Occipital lobe (tissue), 2 donors: Measurements from ENCODE around the gene SPATA16. TPM values are rescaled to one million over a fixed set of nuclear protein-coding genes. Genes with fewer than 3 reads are reported as not detected.
"Not testable (repeated sequence)": the region's sequence is repeated elsewhere in the genome, so short reads cannot be mapped to it uniquely, and the experiment has no call there.

Experiments used
- DNase-seq: peaks from one replicate; lab custom pipeline; 2025; lab: John Stamatoyannopoulos, UW
- total RNA-seq: library from RNA; depleted of rRNA; stranded (reverse); fragments of >200 nt; gene quantifications from one replicate; pipeline ENCODE4 v1.2.3, GENCODE V29; 2014

The SPATA16 gene
- total RNA-seq, 1 donor from 2014 or later = not detected

GRCh38 chr3:172882563-172882962 is 258.5 kb downstream of the SPATA16 start:
- no peak for DNase-seq

GRCh38 chr3:172879381-172879780 is 261.7 kb downstream of the SPATA16 start:
- DNase-seq = not testable (repeated sequence)

DNA sequence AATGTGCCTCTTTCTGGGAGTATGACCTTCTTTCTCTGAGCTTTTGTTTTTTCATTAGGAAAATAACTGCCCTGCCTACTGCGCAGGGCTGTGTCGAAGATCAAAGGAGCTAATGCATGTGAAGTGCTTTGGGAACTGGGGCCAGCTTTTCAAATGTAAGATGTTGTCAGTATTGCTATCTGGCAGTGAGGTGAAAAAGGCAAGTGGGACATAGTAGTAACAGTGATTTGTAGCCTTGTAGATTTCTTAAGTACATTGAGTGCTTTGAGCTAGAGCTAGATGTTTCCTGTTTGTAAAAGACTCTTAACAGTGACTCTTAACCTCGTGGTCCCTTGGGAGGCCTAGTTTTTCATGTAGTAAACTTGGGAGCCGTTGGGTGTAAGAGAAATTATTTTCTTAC is 264.0 kb downstream of the SPATA16 start:
- no peak for DNase-seq

DNA sequence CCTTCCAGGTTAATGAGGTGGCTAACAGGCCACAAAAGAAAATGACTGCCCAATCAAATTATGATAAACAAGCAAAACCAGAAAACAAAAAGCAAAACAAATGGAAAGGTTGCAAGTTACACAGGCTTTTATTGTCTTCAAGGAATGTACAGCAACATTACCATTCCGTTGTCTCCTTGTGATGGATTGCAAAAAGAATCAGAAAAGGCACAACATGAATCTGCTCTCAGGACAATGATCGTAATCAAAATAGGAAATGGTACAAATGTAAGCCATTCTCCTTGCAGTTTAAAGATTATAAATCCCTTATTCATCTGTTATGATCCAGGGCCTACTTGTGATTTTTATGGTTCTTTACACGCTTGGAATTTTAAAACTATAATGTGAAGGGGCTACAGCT is 264.7 kb downstream of the SPATA16 start:
- DNase-seq = no peak

- DNase-seq = no peak
Observed at GRCh38 chr3:172875039-172875438, 266.0 kb downstream of the SPATA16 start.

DNA sequence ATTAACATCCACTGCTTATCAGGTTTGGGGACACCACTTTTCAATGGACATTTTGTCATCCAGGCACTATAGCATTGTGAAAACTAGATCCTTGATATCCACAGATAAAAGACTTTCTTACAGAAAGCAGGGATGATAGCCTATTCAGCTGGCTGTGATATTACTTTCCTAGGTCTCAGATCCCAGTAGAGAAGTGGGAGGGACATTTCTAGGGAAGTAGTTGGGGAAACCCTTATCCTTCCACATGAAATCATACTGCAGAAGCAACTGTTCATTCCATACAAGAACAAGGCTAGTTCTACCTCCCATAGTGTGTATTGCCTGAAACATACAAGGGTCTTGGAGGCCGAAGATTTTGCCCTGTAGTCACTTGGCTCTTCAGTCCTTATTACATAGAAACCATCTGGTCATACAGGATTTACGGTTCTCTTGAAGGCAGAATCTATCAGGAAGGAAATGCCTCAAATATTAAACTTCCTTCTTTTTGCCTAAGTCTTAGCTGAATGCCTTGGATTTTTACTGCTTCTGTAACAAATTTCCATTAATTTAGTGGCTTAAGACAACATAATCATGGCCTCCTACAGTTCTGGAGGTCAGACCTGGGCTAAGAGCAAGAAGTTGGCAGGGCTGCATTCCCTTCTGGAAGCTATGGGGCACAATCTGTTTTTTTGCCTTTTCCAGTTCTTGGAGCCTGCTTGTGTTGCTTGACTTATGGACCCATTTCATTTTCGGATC is 271.1 kb downstream of the SPATA16 start:
- DNase-seq = no peak

DNA sequence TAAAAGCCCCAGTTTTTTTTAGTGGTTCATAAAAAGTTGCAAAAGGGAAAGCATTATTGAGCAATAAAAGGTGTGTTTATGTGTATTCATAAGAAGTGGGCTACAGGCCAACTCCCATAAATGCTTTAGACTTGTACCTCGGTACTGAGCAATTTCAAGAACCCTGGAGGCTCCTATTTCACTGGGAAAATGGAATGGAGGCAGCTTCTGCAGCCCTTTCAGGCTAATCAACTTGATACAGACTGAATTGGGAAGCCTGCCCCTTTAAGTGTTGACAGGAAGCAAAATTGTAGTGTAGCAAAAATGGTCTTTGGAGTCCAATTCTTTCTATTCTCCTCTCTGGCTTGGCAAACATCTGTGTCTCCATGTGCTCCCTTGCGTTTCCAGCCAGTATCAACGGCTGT is 271.7 kb downstream of the SPATA16 start:
- DNase-seq = no peak

DNA sequence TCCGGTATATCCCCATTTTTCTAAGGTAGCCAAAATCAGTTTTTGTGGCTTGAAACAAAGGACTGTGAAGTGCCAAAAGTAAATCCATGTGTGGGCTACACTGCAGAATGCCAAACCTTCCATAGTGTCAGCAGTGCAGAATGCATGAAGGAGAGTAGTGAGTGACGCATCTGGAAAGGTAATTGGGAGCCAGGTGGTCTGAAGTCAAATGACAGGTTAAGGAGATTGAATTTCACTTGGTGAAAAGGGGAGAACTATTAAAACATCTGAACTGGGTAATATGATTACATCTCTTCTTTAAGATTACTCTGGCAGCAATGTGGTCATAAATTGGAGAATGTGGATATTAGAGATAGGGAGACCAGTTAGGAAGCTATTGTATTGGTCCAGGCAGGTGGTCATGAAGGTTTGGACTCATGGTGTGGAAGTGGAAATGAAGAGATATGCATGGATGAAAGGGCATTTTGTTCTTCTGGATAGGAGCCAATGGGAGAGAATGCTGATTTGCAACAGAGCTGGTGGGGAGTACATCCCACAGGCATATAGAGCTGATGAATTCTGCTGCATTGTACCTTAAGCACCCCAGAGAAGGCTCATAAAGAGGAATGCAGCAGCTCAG is 272.3 kb downstream of the SPATA16 start:
- DNase-seq = no peak

DNA sequence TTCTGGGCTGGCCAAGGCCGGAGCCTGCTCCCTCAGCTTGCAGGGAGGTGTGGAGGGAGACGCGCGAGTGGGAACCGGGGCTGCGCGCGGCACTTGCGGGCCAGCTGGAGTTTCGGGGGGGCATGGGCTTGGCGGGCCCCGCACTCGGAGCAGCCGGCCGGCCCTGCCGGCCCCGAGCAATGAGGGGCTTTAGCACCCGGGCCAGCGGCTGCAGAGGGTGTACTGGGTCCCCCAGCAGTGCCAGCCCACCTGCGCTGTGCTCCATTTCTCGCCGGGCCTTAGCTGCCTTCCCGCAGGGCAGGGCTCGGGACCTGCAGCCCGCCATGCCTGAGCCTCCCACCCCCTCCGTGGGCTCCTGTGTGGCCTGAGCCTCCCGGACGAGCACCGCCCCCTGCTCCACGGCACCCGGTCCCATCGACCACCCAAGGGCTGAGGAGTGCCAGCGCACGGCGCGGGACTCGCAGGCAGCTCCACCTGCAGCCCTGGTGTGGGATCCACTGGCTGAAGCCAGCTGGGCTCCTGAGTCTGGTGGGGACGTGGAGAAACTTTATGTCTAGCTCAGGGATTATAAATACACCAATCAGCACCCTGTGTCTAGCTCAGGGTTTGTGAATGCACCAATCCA is 274.2 kb downstream of the SPATA16 start:
- not testable (repeated sequence) for DNase-seq

- no peak for DNase-seq
Observed at GRCh38 chr3:172859041-172859440, 282.0 kb downstream of the SPATA16 start.

GRCh38 chr3:172856795-172857742 is 284.0 kb downstream of the SPATA16 start:
- no peak for DNase-seq

DNA sequence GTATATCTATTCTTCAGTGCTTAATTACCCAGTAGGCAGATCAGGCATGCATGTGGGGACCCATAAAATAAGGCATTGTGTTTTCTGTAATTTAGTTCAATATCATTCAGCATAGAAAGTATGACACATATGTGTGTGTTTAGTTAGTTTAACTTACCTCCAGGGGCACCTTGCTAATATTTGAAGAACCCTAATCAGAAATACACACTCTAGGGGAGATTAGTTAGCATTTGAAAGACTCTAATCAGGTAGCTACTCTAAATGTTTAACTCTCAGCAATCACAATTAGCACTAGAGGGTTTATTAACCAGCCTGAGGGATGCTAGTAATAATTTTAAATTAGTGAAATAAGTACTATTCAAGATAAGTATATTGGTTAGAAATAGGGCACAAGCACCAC is 286.0 kb downstream of the SPATA16 start:
- no peak for DNase-seq

GRCh38 chr3:172853921-172854666 is 286.9 kb downstream of the SPATA16 start:
- DNase-seq = no peak

DNA sequence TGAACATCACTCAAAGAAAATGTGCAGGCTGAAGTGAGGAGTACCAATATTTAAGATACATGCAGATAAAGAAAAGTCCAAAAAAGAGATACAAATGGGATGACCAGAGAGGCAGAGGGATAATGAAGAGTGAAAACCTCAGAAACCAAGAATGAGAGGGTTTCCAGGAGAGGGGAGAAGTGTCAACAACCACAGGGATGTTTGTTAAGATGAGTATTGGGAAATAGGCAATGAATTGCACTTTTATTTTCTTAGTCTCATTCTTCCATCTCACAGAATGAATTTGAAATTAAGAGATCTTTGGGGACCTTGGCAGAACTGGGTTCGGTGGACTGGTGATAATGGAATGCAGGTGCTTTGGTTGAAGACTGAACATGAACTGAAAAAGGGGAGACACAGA is 288.0 kb downstream of the SPATA16 start:
- DNase-seq = no peak

DNA sequence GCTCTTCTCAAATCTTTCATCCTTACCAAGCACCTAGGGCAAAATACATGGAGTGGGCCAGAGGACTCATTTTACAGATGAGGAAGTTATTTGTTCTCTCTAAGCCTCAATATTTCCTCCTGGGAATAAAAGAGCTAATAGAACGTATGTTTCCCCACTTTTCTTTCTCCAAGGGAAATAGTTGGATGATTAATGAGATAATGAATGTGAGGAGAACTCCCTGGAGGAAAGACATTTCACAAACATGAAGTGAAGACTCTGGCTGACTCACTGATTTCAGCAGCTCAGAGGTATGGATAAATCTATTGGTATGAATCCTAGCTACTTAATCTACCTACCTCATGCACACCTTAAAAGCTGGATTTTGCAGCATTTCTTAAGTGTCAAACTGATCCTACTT is 292.1 kb downstream of the SPATA16 start:
- no peak for DNase-seq

- no peak for DNase-seq
Observed at GRCh38 chr3:172847292-172847691, 293.7 kb downstream of the SPATA16 start.

DNA sequence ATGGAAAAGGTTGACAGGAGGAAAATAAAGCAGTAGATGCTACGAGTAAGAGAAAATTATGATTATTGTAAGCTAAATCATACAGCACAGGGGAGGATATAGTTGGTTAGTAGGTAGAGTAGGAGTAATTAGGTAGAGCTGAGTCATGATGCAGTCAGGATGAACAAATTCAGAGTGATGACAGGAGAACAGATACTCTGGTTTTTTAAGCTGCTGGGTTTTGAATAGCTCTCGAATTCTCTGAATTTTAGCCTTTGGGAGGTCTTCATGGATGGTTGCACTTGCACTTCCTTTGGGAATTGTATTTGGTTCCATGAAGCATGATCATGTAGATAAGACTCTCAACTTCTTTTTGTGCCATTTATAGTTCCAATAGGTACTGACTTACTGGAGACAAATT is 294.3 kb downstream of the SPATA16 start:
- no peak for DNase-seq

DNA sequence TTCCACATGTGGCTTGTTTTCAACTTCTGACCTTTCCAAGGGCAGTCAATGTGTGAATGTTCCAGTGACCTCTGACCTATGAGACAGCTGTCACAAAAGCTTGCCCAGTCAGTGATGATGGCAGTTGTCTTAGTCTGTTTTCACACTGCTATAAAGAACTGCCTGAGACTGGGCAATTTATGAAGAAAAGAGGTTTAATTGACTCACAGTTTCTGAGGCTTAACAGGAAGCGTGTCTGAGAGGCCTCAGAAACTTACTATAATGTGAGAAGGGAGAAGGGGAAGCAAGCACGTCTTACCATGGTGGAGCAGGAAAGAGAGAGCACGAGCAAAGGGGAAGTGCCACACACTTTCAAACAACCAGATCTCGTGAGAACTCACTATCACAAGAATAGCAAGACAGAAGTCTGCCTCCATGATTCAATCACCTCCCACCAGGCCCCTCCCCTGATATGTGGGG is 294.9 kb downstream of the SPATA16 start:
- no peak for DNase-seq

DNA sequence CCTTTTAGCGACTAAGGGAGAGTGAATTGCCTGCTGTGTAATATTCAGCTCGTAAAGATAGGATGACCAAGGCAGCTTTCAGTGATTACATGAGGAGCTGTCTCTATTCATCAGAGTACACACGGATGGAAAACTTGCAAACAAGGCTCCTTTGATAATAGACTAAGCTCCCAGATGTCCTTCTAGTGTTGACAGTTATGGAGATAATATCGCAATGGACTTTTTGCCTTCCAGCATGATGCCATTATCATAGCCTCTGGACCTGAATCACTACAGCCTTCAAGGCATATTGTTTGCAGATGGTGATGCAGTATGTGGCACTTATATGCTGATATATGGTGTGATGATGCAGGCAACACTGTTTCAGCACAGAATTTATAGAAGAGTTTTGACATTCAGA is 296.6 kb downstream of the SPATA16 start:
- no peak for DNase-seq

GRCh38 chr3:172840913-172841312 is 300.1 kb downstream of the SPATA16 start:
- DNase-seq = no peak

- no peak for DNase-seq
Observed at GRCh38 chr3:172840463-172840862, 300.6 kb downstream of the SPATA16 start.
